OCI-LY7 (cell line): Measurements from ENCODE around the gene RNF220.

Experiments
- EZH2phosphoT487 ChIP-seq: fragments of 200-600 bp; sonication (generic); IDR thresholded peaks from 2 replicates; pipeline ENCODE4 v1.6.1; 2018; ENCODE audit warnings: low read depth, borderline replicate concordance, mild to moderate bottlenecking, mixed run types, antibody characterized with exemption, low read length, moderate library complexity, mixed read lengths
- TF ChIP-seq, protein P1 (sequence below): fragments of 200-600 bp; sonication (generic); conservative IDR thresholded peaks from 2 replicates; pipeline ENCODE4 v1.5.1; 2014; ENCODE audit warnings: mild to moderate bottlenecking, antibody characterized with exemption, low read length, moderate library complexity, mixed read lengths

- TF ChIP-seq, protein P1, sequence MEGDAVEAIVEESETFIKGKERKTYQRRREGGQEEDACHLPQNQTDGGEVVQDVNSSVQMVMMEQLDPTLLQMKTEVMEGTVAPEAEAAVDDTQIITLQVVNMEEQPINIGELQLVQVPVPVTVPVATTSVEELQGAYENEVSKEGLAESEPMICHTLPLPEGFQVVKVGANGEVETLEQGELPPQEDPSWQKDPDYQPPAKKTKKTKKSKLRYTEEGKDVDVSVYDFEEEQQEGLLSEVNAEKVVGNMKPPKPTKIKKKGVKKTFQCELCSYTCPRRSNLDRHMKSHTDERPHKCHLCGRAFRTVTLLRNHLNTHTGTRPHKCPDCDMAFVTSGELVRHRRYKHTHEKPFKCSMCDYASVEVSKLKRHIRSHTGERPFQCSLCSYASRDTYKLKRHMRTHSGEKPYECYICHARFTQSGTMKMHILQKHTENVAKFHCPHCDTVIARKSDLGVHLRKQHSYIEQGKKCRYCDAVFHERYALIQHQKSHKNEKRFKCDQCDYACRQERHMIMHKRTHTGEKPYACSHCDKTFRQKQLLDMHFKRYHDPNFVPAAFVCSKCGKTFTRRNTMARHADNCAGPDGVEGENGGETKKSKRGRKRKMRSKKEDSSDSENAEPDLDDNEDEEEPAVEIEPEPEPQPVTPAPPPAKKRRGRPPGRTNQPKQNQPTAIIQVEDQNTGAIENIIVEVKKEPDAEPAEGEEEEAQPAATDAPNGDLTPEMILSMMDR, result peak; percentile 57
- no peak for TF ChIP-seq EZH2phosphoT487
Measured at GRCh38 chr1:44674113-44675000, 269.3 kb downstream of the RNF220 start, which contains the start of the genes ARMH1 and TMEM53.
